ENCODE data around the gene TNS3.

DNA sequence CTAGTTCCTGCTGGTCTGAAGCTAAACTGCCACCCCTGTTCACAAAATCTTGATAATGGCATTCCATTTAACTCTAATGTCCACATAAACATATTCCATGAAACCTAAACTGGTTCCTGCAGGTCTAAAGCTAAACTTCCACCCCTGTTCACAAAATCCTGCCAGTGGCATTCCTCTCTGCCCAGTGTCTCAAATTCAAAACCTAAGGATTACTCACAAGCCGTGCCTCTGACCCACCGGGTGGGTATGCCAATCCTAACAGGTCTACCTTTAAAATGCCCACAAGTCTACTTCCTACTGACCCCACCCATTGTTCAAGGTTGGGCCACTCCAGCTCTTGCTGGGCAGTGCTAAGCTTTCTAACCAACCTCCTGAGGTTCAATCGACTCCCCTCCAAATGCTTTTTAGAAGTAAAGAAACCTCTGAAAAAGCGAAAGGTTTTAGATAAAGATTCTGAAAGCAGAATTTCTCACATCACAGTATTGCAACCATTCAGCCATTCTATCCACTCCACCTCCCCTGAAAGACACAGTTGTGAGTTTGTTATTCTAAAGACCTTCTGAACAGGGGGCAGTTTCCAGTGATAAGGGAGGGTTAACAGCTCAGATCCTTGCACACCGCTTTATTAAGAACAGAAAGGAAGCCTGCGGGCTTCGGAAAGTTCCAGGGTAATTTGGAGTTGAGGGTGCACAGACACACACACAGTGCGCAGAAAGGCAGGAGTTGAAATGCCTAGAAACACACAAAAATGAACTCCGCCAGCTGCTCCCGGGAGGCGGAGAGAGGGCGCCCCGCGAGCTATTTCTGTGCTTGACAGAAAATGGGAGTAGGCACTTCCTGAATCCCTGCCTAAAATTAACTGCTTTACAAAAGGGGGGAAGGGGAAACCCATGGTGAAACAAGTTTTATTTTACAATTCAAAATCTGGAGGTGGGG, 87.7 kb downstream of the TNS3 start:
- TF ChIP-seq, protein P1, sequence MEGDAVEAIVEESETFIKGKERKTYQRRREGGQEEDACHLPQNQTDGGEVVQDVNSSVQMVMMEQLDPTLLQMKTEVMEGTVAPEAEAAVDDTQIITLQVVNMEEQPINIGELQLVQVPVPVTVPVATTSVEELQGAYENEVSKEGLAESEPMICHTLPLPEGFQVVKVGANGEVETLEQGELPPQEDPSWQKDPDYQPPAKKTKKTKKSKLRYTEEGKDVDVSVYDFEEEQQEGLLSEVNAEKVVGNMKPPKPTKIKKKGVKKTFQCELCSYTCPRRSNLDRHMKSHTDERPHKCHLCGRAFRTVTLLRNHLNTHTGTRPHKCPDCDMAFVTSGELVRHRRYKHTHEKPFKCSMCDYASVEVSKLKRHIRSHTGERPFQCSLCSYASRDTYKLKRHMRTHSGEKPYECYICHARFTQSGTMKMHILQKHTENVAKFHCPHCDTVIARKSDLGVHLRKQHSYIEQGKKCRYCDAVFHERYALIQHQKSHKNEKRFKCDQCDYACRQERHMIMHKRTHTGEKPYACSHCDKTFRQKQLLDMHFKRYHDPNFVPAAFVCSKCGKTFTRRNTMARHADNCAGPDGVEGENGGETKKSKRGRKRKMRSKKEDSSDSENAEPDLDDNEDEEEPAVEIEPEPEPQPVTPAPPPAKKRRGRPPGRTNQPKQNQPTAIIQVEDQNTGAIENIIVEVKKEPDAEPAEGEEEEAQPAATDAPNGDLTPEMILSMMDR (IDR thresholded peaks at IDR 0.05; ENCODE audit: insufficient read depth, low read depth, low read length): no peak
- TF ChIP-seq EZH2 (IDR thresholded peaks at IDR 0.05; ENCODE audit: insufficient read depth, low read length): no peak
